ENCODE data around the gene UGT1A10. TPM values are rescaled to one million over a fixed set of nuclear protein-coding genes. Genes with fewer than 3 reads are reported as not detected.
"Not testable (repeated sequence)": the region's sequence is repeated elsewhere in the genome, so short reads cannot be mapped to it uniquely, and the experiment has no call there.

UGT1A10 gene
- total RNA-seq, 3 donors from 2014 or later, result not detected

DNA sequence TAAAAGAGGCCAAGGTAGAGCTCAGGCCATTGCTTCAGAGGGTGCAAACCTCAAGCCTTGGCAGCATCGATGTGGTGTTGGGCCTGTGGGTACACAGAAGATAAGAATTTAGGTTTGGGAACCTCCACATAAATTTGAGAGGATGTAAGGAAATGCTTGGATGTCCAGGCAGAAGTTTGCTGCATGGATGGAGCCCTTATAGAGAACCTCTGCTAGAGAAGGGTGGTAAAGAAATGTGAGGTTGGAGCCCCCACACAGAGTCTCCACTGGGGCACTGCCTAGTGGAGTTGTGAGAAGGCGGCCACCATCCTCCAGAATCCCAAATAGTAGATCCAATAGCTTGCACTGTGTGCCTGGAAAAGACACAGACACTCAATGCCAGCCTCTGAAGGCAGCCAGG, 114.4 kb downstream of the UGT1A10 start:
- DNase-seq; H3K36me3 Mint-ChIP-seq (ENCODE audit: insufficient read depth); H3K4me3 Mint-ChIP-seq; H3K4me1 Mint-ChIP-seq (ENCODE audit: low read depth); ATAC-seq: not testable (repeated sequence)
- peaks cover 27% of the 10 kb centered on the region for H3K27me3 Mint-ChIP-seq (ENCODE audit: low read depth)
- H3K9me3 Mint-ChIP-seq, result peaks cover 16% of the 10 kb centered on the region

DNA sequence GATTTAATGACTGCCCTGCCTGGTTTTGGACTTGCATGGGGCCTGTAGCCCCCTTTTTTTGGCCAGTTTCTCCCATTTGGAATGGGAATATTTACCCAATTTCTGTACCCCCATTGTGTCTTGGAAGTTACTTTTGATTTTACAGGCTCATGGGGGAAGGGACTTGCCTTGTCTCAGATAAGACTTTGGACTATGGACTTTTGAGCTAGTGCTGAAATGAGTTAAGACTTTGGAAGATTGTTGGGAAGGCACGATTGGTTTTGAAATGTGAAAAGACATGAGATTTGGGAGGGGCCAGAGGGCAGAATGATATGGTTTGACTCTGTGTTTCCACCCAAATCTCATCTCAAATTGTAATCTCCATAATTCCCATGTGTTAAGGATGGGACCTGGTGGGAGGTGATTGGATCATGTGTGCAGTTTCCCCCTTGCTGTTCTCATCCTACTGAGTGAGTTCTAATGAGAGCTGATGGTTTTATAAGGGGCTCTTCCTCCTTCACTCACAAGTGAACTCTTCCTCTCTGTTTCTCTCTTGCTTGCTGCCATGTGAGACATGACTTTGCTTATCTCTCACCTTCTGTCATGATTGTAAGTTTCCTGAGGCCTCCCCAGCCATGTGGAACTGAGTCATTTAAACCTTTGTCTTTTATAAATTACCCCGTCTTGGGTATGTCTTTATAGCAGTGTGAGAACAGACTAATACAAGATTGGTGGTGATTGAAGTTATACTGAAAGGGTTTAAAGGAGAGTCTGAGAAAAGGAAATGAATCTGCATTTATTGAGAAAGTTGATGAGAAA, 115.2 kb downstream of the UGT1A10 start:
- Mint-ChIP-seq H3K27me3 (ENCODE audit: low read depth) (peaks cover 25% of the 10 kb centered on the region), H3K9me3 (peaks cover 16% of the 10 kb centered on the region)

DNA sequence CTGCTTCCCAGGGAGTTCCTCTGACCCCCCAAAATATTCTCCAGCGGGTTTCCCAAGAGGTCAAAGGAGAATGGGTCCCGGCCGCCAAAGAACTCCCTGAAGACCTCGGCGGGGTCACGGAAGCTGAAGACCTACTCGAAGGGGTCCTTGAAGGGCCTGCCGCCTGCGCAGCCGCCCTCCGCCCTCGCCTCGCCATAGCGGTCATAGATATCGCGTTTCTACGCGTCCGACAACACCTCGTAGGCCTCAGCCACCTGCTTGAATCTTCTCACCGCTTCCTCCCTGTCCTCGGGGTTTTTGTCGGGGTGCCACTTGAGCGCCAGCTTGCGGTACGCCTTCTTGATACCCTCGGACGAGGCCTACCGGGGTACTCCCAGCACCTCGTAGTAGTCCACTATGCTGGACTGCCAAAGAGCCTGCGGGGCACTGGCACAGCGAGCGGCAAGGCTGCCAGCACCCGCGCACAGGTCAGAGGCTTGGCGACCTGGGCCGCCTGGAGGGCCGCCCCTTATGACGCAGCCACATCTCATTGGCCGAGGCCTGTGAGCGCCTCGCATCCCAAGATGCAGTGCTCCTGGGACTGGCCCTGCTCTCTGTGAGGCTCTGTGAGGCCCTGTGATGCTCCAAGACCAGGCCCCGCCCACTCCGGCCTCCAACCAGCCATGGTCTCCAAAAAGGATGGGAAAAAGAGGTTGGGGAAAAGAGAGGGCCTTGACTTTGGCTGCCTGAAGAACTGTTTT, 118.8 kb downstream of the UGT1A10 start:
- H3K4me3 Mint-ChIP-seq, result no peak overlapping the region
- no peaks in the 10 kb centered on the region for H3K36me3 Mint-ChIP-seq (ENCODE audit: insufficient read depth)
- no peaks in the 10 kb centered on the region for H3K4me1 Mint-ChIP-seq (ENCODE audit: low read depth)
- DNase-seq, result no peak
- peaks cover 12% of the 10 kb centered on the region for H3K9me3 Mint-ChIP-seq
- ATAC-seq, result no peak
- H3K27me3 Mint-ChIP-seq (ENCODE audit: low read depth), result peaks cover 13% of the 10 kb centered on the region

More for the DNA sequence above, 115.2 kb downstream of the UGT1A10 start:
- H3K4me3 Mint-ChIP-seq; DNase-seq; H3K36me3 Mint-ChIP-seq (ENCODE audit: insufficient read depth); H3K4me1 Mint-ChIP-seq (ENCODE audit: low read depth); ATAC-seq: not testable (repeated sequence)

DNA sequence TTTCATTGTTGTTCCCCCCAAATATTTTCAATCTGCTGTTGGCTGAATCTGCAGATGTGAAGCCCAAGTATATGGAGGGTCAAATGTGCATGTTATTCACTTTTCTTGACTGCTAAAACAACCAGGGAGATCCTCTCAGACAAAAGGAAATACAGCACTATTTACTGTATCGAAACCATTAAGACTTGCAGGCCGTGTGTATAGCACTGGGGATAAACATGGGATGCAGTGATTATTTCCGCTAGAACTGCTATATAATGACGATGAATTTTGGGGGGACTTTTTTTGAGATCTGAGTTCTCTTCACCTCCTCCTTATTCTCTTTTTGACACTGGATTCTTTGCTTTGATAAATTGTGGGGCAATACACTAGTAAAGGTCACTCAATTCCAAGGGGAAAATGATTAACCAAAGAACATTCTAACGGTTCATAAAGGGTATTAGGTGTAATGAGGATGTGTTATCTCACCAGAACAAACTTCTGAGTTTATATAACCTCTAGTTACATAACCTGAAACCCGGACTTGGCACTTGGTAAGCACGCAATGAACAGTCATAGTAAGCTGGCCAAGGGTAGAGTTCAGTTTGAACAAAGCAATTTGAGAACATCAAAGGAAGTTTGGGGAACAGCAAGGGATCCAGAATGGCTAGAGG, 120.3 kb downstream of the UGT1A10 start:
- Mint-ChIP-seq H3K27me3 (ENCODE audit: low read depth) (peaks cover 13% of the 10 kb centered on the region), H3K36me3 (ENCODE audit: insufficient read depth) (no peaks in the 10 kb centered on the region), H3K9me3 (peaks cover 4% of the 10 kb centered on the region), H3K4me3 (no peak overlapping the region), H3K4me1 (ENCODE audit: low read depth) (no peaks in the 10 kb centered on the region)
- DNase-seq, result no peak
- no peak for ATAC-seq

DNA sequence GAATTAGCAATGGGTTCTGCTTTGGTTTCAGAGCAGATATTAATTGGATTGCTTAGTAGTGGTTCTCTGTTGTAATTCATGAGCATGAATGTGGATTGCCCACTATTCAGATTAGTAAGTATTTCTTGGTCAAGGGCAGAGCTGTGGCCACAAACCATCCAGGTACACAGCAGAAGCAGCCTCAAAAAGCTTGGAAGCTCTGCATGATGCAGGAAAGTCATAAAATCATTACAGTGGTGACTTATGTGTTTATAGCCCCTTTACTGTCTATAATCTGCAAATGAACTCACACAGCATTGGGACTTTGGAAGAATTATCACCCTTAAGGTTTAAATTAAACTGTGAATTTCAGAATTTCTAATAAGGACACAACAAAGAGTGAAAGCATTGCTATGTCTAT, 121.9 kb downstream of the UGT1A10 start:
- DNase-seq (no peak), ATAC-seq (no peak)
- Mint-ChIP-seq H3K4me3 (no peak overlapping the region), H3K4me1 (ENCODE audit: low read depth) (no peaks in the 10 kb centered on the region), H3K36me3 (ENCODE audit: insufficient read depth) (no peaks in the 10 kb centered on the region), H3K9me3 (no peaks in the 10 kb centered on the region), H3K27me3 (ENCODE audit: low read depth) (peaks cover 11% of the 10 kb centered on the region)

DNA sequence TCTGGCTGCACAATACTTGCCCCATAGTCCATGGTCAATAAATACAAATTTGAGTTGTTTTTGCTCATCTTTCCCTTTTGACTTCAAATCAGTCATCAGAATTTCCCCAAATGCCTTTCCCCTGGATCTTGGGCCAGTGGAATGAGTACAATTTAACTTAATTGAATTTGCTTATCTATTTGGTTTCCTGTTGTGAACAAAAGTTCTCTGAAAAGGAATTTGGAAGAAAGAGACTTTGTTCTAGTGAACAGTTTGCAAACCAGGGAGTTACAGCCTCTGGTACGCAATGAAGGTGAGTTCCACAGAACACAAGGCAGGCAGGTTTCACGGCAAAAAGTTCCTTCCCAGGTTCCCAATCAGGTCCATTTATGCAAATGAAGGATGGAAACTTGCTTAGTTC, 122.6 kb downstream of the UGT1A10 start:
- Mint-ChIP-seq H3K4me3 (no peak overlapping the region), H3K4me1 (ENCODE audit: low read depth) (no peaks in the 10 kb centered on the region), H3K27me3 (ENCODE audit: low read depth) (peaks cover 11% of the 10 kb centered on the region), H3K9me3 (no peaks in the 10 kb centered on the region), H3K36me3 (ENCODE audit: insufficient read depth) (no peaks in the 10 kb centered on the region)
- ATAC-seq (no peak), DNase-seq (no peak)

DNA sequence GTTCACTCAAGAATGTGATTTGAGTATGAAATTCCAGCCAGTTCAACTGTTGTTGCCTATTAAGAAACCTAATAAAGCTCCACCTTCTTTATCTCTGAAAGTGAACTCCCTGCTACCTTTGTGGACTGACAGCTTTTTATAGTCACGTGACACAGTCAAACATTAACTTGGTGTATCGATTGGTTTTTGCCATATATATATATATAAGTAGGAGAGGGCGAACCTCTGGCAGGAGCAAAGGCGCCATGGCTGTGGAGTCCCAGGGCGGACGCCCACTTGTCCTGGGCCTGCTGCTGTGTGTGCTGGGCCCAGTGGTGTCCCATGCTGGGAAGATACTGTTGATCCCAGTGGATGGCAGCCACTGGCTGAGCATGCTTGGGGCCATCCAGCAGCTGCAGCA, 123.8 kb downstream of the UGT1A10 start, which contains the start of gene UGT1A1:
UGT1A1 (plus strand) TSS at position 228 of the 400 bp plus-strand sequence; CDS start at position 246, 18 bp downstream.
- ATAC-seq (no peak), DNase-seq (no peak)
- Mint-ChIP-seq H3K27me3 (ENCODE audit: low read depth) (peaks cover 16% of the 10 kb centered on the region), H3K36me3 (ENCODE audit: insufficient read depth) (no peaks in the 10 kb centered on the region), H3K4me3 (no peak within 1 kb of the TSS), H3K9me3 (no peaks in the 10 kb centered on the region), H3K4me1 (ENCODE audit: low read depth) (no peaks in the 10 kb centered on the region)

DNA sequence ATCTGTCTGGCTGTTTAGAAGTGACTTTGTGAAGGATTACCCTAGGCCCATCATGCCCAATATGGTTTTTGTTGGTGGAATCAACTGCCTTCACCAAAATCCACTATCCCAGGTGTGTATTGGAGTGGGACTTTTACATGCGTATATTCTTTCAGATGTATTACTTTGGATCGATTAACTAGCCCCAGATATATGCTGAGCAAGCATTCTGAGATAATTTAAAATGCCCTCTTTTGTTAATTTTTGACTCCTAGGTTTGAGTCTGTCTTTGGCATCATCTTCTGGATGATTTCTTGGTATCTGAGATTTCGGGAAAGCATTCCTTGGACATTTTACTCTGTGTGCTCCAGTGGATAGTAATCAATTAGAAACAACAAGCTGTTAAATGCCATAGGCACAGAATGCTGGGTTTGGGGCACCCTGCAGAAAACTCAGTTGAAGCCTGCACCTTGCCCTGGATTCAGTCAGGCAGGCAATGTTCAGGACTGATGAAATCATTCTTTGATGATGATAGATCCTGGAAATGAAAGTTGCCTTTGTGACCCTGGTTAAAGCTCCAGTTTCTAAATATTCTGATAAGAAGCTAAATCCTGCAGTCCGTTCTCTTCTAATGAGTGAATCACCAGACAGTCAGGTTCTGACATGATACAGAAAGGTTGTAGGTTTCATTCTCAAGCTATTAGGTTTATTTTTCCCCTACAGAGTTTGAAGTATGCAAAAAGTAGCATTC, 125.0 kb downstream of the UGT1A10 start:
- no peak for ATAC-seq
- Mint-ChIP-seq H3K4me1 (ENCODE audit: low read depth) (no peaks in the 10 kb centered on the region), H3K36me3 (ENCODE audit: insufficient read depth) (no peaks in the 10 kb centered on the region), H3K27me3 (ENCODE audit: low read depth) (peaks cover 22% of the 10 kb centered on the region), H3K4me3 (no peak overlapping the region), H3K9me3 (no peaks in the 10 kb centered on the region)
- DNase-seq, result no peak

DNA sequence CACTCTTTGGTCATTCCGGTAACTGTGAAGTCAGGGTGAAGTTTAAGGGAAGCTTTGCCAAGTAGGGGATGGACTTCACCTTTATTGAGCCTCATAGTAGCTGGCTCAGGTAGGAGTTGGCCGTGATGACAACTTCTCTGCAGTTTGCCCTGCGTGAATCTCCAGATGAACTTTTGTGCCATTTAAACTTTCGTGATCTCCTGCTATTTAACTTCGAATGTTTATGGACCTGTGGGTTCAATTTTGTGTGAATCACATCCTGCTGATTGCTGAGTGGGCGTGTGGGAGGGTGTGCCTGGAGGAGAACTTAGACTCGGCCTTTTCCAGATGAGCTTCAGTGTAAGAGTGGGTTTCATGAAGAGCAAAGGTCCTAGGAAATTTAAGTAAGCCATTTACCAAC, 128.0 kb downstream of the UGT1A10 start:
- H3K36me3 Mint-ChIP-seq (ENCODE audit: insufficient read depth), result no peaks in the 10 kb centered on the region
- no peak overlapping the region for H3K4me3 Mint-ChIP-seq
- H3K4me1 Mint-ChIP-seq (ENCODE audit: low read depth), result no peaks in the 10 kb centered on the region
- no peak for ATAC-seq
- H3K9me3 Mint-ChIP-seq, result no peaks in the 10 kb centered on the region
- H3K27me3 Mint-ChIP-seq (ENCODE audit: low read depth), result peaks cover 35% of the 10 kb centered on the region
- DNase-seq, result no peak

DNA sequence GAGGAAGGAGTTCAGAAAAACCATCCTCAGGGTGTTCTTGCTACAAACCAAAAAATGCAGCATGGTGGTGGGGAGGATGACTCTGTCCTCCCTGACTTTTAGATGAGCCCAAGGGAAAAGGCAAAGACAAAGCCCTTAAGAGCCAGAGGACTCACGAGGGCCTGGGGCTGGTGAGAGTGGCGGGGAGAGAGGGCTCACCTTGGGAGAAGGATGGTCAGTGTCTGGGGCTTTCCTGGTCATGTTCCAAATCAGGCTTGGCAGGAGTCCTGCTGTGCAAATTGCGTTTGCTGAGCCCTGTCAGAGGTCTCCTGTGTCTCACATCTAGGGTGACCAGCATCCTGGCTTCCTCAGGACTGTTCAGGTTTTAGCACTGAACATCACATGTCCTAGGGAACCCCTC, 128.5 kb downstream of the UGT1A10 start:
- no peaks in the 10 kb centered on the region for H3K36me3 Mint-ChIP-seq (ENCODE audit: insufficient read depth)
- H3K27me3 Mint-ChIP-seq (ENCODE audit: low read depth), result peaks cover 38% of the 10 kb centered on the region
- no peak overlapping the region for H3K4me3 Mint-ChIP-seq
- H3K9me3 Mint-ChIP-seq, result no peaks in the 10 kb centered on the region
- no peaks in the 10 kb centered on the region for H3K4me1 Mint-ChIP-seq (ENCODE audit: low read depth)
- DNase-seq (no peak), ATAC-seq (no peak)

DNA sequence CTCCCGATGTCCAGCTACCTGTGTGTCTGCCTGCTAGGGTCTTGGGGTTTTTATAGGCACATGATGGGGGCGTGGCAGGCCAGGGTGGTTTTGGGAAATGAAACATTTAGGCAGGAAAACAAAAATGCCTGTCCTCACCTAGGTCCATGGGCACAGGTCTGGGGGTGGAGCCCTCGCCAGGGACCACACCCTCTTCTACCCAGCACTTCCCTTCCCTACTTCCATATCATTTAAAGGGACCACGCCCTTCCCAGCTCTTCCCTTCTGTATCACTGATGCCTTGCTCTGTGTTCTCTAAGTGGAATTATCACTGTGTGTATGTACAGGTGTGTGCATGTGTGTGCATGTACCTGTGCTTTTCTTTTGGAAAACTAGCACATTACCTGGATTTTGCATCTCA, 130.2 kb downstream of the UGT1A10 start:
- Mint-ChIP-seq H3K36me3 (ENCODE audit: insufficient read depth) (no peaks in the 10 kb centered on the region), H3K27me3 (ENCODE audit: low read depth) (peaks cover 38% of the 10 kb centered on the region), H3K4me3 (no peak overlapping the region), H3K4me1 (ENCODE audit: low read depth) (no peaks in the 10 kb centered on the region), H3K9me3 (no peaks in the 10 kb centered on the region)
- no peak for DNase-seq
- no peak for ATAC-seq

DNA sequence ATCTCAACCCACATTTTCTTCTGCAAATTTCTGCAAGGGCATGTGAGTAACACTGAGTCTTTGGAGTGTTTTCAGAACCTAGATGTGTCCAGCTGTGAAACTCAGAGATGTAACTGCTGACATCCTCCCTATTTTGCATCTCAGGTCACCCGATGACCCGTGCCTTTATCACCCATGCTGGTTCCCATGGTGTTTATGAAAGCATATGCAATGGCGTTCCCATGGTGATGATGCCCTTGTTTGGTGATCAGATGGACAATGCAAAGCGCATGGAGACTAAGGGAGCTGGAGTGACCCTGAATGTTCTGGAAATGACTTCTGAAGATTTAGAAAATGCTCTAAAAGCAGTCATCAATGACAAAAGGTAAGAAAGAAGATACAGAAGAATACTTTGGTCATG, 131.8 kb downstream of the UGT1A10 start:
- peaks cover 38% of the 10 kb centered on the region for H3K27me3 Mint-ChIP-seq (ENCODE audit: low read depth)
- DNase-seq (no peak), ATAC-seq (no peak)
- no peaks in the 10 kb centered on the region for H3K9me3 Mint-ChIP-seq
- H3K4me1 Mint-ChIP-seq (ENCODE audit: low read depth), result no peaks in the 10 kb centered on the region
- H3K4me3 Mint-ChIP-seq, result no peak overlapping the region
- no peaks in the 10 kb centered on the region for H3K36me3 Mint-ChIP-seq (ENCODE audit: insufficient read depth)

DNA sequence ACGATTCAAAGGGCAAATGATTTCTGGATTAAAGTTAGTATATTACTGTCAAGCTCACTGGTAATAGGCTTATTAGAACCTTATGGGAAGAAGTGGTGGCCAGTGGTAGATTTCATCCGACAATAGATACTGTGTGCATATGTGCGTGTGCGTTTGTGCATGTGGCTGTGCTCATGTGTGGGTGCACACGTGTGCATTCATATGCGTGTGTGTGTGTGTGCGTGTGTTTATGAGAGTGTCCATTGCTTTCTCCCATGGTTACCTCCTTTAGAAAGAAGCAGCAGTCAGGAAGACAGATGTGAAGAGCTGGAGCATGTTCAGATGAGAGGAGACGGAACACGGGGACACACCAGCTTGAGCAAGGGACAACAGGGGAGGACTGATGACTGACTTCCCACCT, 133.0 kb downstream of the UGT1A10 start:
- DNase-seq (no peak), ATAC-seq (no peak)
- Mint-ChIP-seq H3K4me3 (no peak overlapping the region), H3K36me3 (ENCODE audit: insufficient read depth) (no peaks in the 10 kb centered on the region), H3K4me1 (ENCODE audit: low read depth) (no peaks in the 10 kb centered on the region), H3K9me3 (no peaks in the 10 kb centered on the region), H3K27me3 (ENCODE audit: low read depth) (peaks cover 30% of the 10 kb centered on the region)

DNA sequence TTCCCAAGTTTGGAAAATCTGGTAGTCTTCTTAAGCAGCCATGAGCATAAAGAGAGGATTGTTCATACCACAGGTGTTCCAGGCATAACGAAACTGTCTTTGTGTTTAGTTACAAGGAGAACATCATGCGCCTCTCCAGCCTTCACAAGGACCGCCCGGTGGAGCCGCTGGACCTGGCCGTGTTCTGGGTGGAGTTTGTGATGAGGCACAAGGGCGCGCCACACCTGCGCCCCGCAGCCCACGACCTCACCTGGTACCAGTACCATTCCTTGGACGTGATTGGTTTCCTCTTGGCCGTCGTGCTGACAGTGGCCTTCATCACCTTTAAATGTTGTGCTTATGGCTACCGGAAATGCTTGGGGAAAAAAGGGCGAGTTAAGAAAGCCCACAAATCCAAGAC, 135.9 kb downstream of the UGT1A10 start:
- no peaks in the 10 kb centered on the region for H3K36me3 Mint-ChIP-seq (ENCODE audit: insufficient read depth)
- DNase-seq (no peak), ATAC-seq (no peak)
- no peak overlapping the region for H3K4me3 Mint-ChIP-seq
- no peaks in the 10 kb centered on the region for H3K4me1 Mint-ChIP-seq (ENCODE audit: low read depth)
- peaks cover 13% of the 10 kb centered on the region for H3K27me3 Mint-ChIP-seq (ENCODE audit: low read depth)
- H3K9me3 Mint-ChIP-seq, result peaks cover under 1% of the 10 kb centered on the region

All from activated T-cell treated with anti-CD3 and anti-CD28 coated beads, Interleukin-2, amount 50 U/mL, for 4 hours (primary cell).